SK-N-MC (cell line): Measurements from ENCODE around the gene ZNF407.

Experiments
- EZH2 ChIP-seq: fragments of 200-600 bp; sonication (generic); IDR thresholded peaks from one replicate; pipeline ENCODE4 v1.6.1; 2017; ENCODE audit warnings: antibody characterized with exemption
- FOXP2 ChIP-seq: optimal IDR thresholded peaks from 2 replicates; pipeline ENCODE3; 2011; ENCODE audit warnings: mild to moderate bottlenecking, moderate library complexity; ENCODE audit not compliant: insufficient read depth; ENCODE audit errors: extremely low read length, control extremely low read depth

DNA sequence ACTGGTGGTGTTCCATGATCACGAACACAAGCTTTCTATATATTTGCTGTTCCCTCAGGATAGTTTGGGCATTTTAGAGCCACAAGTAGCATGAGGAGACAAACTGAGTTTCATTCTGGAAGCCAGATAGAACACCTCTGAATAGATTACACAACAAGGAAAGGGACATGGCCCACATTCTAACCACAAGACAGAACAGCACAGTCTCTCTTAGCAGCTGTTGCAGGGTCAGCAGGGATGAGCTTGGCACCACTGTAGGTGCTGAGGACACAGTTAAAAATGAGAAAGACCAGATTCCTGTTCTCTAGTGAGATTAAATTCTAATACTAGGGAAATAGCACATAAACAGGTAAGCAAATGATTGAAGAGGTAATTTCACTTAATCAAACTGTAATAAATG is 235.3 kb downstream of the ZNF407 start:
- TF ChIP-seq EZH2 (no peak), FOXP2 (no peak)
